B cell (primary cell): ENCODE measurements around the gene SENP8. TPM values are rescaled to one million over a fixed set of nuclear protein-coding genes. Genes with fewer than 3 reads are reported as not detected.

Experiments used
- ATAC-seq: fragments of 200-7000 bp; cut with Tn5 transposase; one replicate; pipeline ENCODE4 v1.10.0; 2021; ENCODE audit warnings: low read depth, mild to moderate bottlenecking, moderate number of reproducible peaks, moderate library complexity
- CTCF ChIA-PET: fragments of 350-600 bp; sonication (Branson Sonifier 250); formaldehyde crosslinking; loops from one replicate; lab custom pipeline; 2021; ENCODE audit warnings: antibody characterized with exemption, inconsistent platforms; lab: Charles Lee
- POLR2A ChIA-PET: fragments of 350-600 bp; sonication (Branson Sonifier 250); formaldehyde crosslinking; loops from one replicate; lab custom pipeline; 2021; ENCODE audit warnings: antibody characterized with exemption; lab: Charles Lee
- DNase-seq: peaks from one replicate; pipeline ENCODE4 v3.0.0; 2013
- H2AFZ ChIP-seq: 2 replicates; pipeline ENCODE4 v1.6.1; 2012; ENCODE audit warnings: mild to moderate bottlenecking, low read depth, low read length; ENCODE audit not compliant: insufficient read depth, poor library complexity, severe bottlenecking
- H3K27ac ChIP-seq, 2 donors: 1 replicate in 1 of 2; 2 replicates in 1 of 2; pipeline ENCODE4 v1.5.1; 2012 to 2013; ENCODE audit warnings: low read length in 2 of 2, mild to moderate bottlenecking in 2 of 2, moderate library complexity in 1 of 2
- H3K27me3 ChIP-seq, 4 experiments: fragments of 200-600 bp in 1 of 4; sonication (generic) in 1 of 4; replicated peaks in 1 of 4; 1 replicate in 2 of 4; 2 replicates in 2 of 4; pipeline versions ENCODE4 v1.6.1 to v1.7.0; 2013 to 2016; ENCODE audit warnings: low read length in 3 of 4, mild to moderate bottlenecking in 2 of 4, mixed read lengths in 1 of 4, moderate library complexity in 1 of 4; ENCODE audit not compliant: insufficient read depth in 4 of 4, control insufficient read depth in 3 of 4; ENCODE audit errors: control extremely low read depth in 1 of 4
- H3K36me3 ChIP-seq, 2 experiments: replicated peaks in 1 of 2; 1 replicate in 1 of 2; 2 replicates in 1 of 2; pipeline versions ENCODE4 v1.6.1 to v1.7.1; 2013; ENCODE audit warnings: low read length in 1 of 2; ENCODE audit not compliant: insufficient read depth in 2 of 2, control insufficient read depth in 1 of 2; ENCODE audit errors: control extremely low read depth in 1 of 2, extremely low read depth in 1 of 2
- H3K4me1 ChIP-seq, 2 donors: fragments of 200-600 bp in 1 of 2; sonication (generic) in 1 of 2; 1 replicate in 1 of 2; 2 replicates in 1 of 2; pipeline versions ENCODE4 v1.5.1 to v1.6.1; 2013 to 2017; ENCODE audit warnings: low read length in 2 of 2; ENCODE audit not compliant: control insufficient read depth in 2 of 2, insufficient read depth in 2 of 2
- H3K4me2 ChIP-seq: replicated peaks from 2 replicates; pipeline ENCODE3; 2012; ENCODE audit warnings: mild to moderate bottlenecking, low read depth, low read length; ENCODE audit not compliant: poor library complexity, severe bottlenecking
- H3K4me3 ChIP-seq, 5 experiments: fragments of 200-600 bp in 1 of 5; sonication (generic) in 1 of 5; 1 replicate in 3 of 5; 2 replicates in 2 of 5; pipeline versions ENCODE4 v1.5.1 to v1.7.0; 2011 to 2016; ENCODE audit warnings: low read length in 4 of 5, mild to moderate bottlenecking in 4 of 5, low read depth in 2 of 5, control low read depth in 1 of 5, moderate library complexity in 1 of 5; ENCODE audit not compliant: insufficient read depth in 1 of 5; ENCODE audit errors: control extremely low read depth in 1 of 5, extremely low read depth in 1 of 5
- H3K79me2 ChIP-seq: fragments of 200-600 bp; sonication (generic); one replicate; pipeline ENCODE4 v1.6.0; 2016; ENCODE audit warnings: low read length; ENCODE audit not compliant: control insufficient read depth, insufficient read depth
- H3K9ac ChIP-seq: fragments of 200-600 bp; sonication (generic); 2 replicates; pipeline ENCODE4 v1.6.1; 2017; ENCODE audit warnings: mild to moderate bottlenecking, low read length, moderate library complexity
- H3K9me3 ChIP-seq, 3 donors: one replicate each; pipeline versions ENCODE4 v1.6.1 to v1.7.1; 2013; ENCODE audit warnings: low read length in 2 of 3; ENCODE audit not compliant: control insufficient read depth in 2 of 3, insufficient read depth in 1 of 3; ENCODE audit errors: control extremely low read depth in 1 of 3
- H4K20me1 ChIP-seq: 2 replicates; pipeline ENCODE4 v1.6.0; 2012; ENCODE audit warnings: mild to moderate bottlenecking, low read length; ENCODE audit not compliant: insufficient read depth, control insufficient read depth, poor library complexity, severe bottlenecking
- H3K27ac Mint-ChIP-seq: one replicate; pipeline ENCODE4 v1.8.0; 2021; ENCODE audit warnings: mixed read lengths
- H3K27me3 Mint-ChIP-seq: one replicate; pipeline ENCODE4 v1.8.0; 2021; ENCODE audit warnings: mixed read lengths
- H3K4me1 Mint-ChIP-seq: one replicate; pipeline ENCODE4 v1.8.0; 2021; ENCODE audit warnings: mixed read lengths
- H3K4me3 Mint-ChIP-seq: one replicate; pipeline ENCODE4 v1.8.0; 2021; ENCODE audit warnings: mixed read lengths
- H3K9me3 Mint-ChIP-seq: one replicate; pipeline ENCODE4 v1.8.0; 2022; ENCODE audit warnings: mixed read lengths; ENCODE audit not compliant: insufficient read depth
- EZH2 ChIP-seq: IDR thresholded peaks from 2 replicates; pipeline ENCODE4 v1.6.1; 2012; ENCODE audit warnings: borderline replicate concordance, low read depth, mild to moderate bottlenecking, moderate library complexity, low read length; ENCODE audit not compliant: insufficient read depth, poor library complexity, severe bottlenecking
- WGBS: methylation state at CpG from one replicate; pipeline ENCODE4 v1.1.5; 2013; ENCODE audit warnings: missing lambda C conversion rate; ENCODE audit not compliant: insufficient coverage; 5-methylcytosine and 5-hydroxymethylcytosine counted together
- intact Hi-C: fragments of 100-400 bp; cut with micrococcal nuclease; formaldehyde crosslinking; loops from one replicate; pipeline ENCODE4 v1.10.0; 2022
- polyA plus RNA-seq: library from polyadenylated mRNA; depleted of rRNA; stranded (reverse); fragments of >200 nt; gene quantifications from 2 replicates; pipeline ENCODE4 v1.2.3, GENCODE V29; 2012
- total RNA-seq, 2 donors: library from RNA; stranded (reverse); fragments of 120-200 nt in 1 of 2; gene quantifications; 1 replicate in 1 of 2; 2 replicates in 1 of 2; pipeline versions ENCODE4 v1.2.3 to v1.2.4, GENCODE V29; 2013 to 2022
- TF ChIP-seq, protein P1 (sequence below): fragments of 200-600 bp; IDR thresholded peaks from one replicate; pipeline ENCODE4 v1.8.0; 2022; ENCODE audit warnings: antibody characterized with exemption, mild to moderate bottlenecking

SENP8 gene
- total and polyA plus RNA-seq, 2 donors (not counting 1 experiment from before 2014, with no cell fraction given) = 0.62 to 0.69 TPM

DNA sequence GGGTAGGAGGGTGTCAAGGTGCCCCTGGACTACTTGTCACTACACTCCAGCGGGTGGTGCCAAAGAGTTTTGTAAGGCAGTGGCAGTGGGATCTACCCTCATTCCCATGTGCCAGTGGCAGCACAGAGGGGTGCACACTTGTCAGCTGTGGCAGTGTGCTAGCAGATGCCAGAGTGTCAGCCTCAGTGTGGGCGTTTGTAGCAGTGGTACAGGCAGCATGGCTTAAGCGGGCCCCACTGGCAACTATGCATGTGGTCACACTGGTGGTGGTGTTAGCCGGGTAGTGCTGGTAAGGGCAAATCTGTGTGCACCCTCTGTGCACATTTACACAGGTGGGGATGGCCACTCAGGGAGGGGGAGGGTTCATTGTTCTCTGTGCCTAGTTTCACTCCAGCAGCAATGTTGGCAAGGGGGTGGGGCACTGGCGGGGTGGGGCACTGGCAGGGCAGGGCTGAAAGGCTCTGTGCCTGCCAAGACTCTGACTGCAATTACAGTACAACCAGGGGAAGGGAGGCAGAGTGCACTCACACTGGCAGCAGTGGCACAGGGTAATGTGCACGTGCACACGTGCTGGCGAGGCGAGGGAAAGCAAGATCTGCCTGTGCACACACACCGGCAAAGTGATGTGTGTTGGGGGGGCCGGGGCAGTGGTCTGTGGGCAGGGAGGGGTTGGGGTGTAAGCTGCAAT lies 32.0 kb upstream of the SENP8 start:
- 100% methylated on average over 11 of the region's 11 CpGs for WGBS
- Histone ChIP-seq H2AFZ (no peak overlapping the region), H3K79me2 (peaks cover 7% of the 10 kb centered on the region), H3K9ac (no peak overlapping the region), H3K9me3 (peaks cover 0 to 8% (median 3%) of the 10 kb centered on the region in 3 donors), H3K4me2 (no peak overlapping the region), H3K27ac (no peak overlapping the region), H3K4me1 (no peaks in the 10 kb centered on the region), H3K4me3 (no peak overlapping the region), H4K20me1 (peaks cover 7% of the 10 kb centered on the region), H3K27me3 (no peaks in the 10 kb centered on the region), H3K36me3 (no peaks in the 10 kb centered on the region)
- H3K27me3 Mint-ChIP-seq = no peaks in the 10 kb centered on the region
- H3K27ac Mint-ChIP-seq = no peak overlapping the region
- H3K9me3 Mint-ChIP-seq = peaks cover 3% of the 10 kb centered on the region
- TF ChIP-seq, protein P1, sequence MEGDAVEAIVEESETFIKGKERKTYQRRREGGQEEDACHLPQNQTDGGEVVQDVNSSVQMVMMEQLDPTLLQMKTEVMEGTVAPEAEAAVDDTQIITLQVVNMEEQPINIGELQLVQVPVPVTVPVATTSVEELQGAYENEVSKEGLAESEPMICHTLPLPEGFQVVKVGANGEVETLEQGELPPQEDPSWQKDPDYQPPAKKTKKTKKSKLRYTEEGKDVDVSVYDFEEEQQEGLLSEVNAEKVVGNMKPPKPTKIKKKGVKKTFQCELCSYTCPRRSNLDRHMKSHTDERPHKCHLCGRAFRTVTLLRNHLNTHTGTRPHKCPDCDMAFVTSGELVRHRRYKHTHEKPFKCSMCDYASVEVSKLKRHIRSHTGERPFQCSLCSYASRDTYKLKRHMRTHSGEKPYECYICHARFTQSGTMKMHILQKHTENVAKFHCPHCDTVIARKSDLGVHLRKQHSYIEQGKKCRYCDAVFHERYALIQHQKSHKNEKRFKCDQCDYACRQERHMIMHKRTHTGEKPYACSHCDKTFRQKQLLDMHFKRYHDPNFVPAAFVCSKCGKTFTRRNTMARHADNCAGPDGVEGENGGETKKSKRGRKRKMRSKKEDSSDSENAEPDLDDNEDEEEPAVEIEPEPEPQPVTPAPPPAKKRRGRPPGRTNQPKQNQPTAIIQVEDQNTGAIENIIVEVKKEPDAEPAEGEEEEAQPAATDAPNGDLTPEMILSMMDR = no peak
- no peak for TF ChIP-seq EZH2
- CTCF ChIA-PET = no interaction called here
- no peak overlapping the region for H3K4me3 Mint-ChIP-seq
- no peak for ATAC-seq
- peaks cover 2% of the 10 kb centered on the region for H3K4me1 Mint-ChIP-seq
- intact Hi-C loops = no loop called here
- POLR2A ChIA-PET = no interaction called here
- DNase-seq = no peak

DNA sequence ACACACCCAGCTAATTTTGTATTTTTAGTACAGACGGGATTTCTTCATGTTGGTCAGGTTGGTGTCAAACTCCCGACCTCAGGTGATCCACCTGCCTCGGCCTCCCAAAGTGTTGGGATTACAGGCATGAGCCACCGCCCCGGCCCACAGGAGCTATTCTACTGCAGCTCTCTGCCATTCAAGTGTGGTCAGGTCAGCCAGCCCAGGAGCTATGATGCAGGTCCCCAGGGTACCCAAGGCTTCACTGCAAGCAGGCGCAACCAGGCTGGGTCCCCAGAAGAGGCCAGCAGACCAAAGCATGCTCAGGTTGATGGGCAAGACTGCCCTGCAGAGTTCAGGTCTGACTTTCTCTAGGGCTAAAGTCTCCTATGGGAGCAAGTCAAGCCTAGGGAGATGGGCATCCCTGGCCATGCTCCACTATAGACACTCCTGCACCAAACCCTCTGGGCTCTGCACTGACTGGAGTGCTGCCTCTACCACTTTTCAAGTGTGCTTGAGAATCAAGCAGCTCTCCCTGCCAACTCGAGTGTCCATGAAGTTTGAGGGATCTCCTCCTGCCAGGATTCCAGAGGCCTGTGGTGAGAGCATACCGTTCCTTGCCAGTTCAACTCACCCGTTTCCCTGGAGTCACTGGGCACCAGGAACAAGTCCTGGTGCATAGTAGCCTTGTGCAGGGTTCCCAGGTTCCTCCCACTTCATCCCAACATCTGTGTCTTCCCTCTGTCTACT lies 31.1 kb upstream of the SENP8 start:
- POLR2A ChIA-PET = no interaction called here
- intact Hi-C loops = no loop called here

More for the DNA sequence above, 31.1 kb upstream of the SENP8 start:
- Histone ChIP-seq H3K4me1 (no peaks in the 10 kb centered on the region), H3K36me3 (no peaks in the 10 kb centered on the region), H3K79me2 (peaks cover 7% of the 10 kb centered on the region), H4K20me1 (peaks cover 9% of the 10 kb centered on the region), H3K9me3 (peaks cover 0 to 8% (median 3%) of the 10 kb centered on the region in 3 donors), H2AFZ (no peak overlapping the region), H3K27ac (no peak overlapping the region), H3K9ac (no peak overlapping the region), H3K4me3 (no peak overlapping the region), H3K27me3 (no peaks in the 10 kb centered on the region), H3K4me2 (no peak overlapping the region)
- Mint-ChIP-seq H3K27ac (no peak overlapping the region), H3K4me3 (no peak overlapping the region), H3K4me1 (peaks cover 2% of the 10 kb centered on the region), H3K27me3 (no peaks in the 10 kb centered on the region), H3K9me3 (peaks cover 2% of the 10 kb centered on the region)
- CTCF ChIA-PET = no interaction called here
- TF ChIP-seq, protein P1 = no peak
- TF ChIP-seq EZH2 = no peak
- DNase-seq (no peak), ATAC-seq (no peak)
- 97% methylated on average over 8 of the region's 9 CpGs for WGBS
